Cerebellar cortex (tissue), 1 donor: ENCODE measurements around the gene UTP20.
A peak's percentile ranks its signal among the peaks of the same experiment; 100 is the strongest.
"Not testable (repeated sequence)": the region's sequence is repeated elsewhere in the genome, so short reads cannot be mapped to it uniquely, and the experiment has no call there.

Experiments
- DNase-seq: peaks from one replicate; pipeline ENCODE4 v3.0.0-alpha.2; 2015; ENCODE audit warnings: low spot score

Gene UTP20

GRCh38 chr12:101327051-101327450 is 47.1 kb downstream of the UTP20 start:
- DNase-seq = no peak

GRCh38 chr12:101327546-101327945 is 47.6 kb downstream of the UTP20 start:
- DNase-seq = no peak

- no peak for DNase-seq
Observed at GRCh38 chr12:101328917-101329316, 49.0 kb downstream of the UTP20 start.

- no peak for DNase-seq
Observed at GRCh38 chr12:101330631-101331030, 50.7 kb downstream of the UTP20 start.

GRCh38 chr12:101336437-101336836 is 56.5 kb downstream of the UTP20 start:
- DNase-seq = no peak

GRCh38 chr12:101338087-101338486 is 58.2 kb downstream of the UTP20 start:
- DNase-seq = no peak

- DNase-seq = no peak
Observed at GRCh38 chr12:101343893-101344292, 64.0 kb downstream of the UTP20 start.

- DNase-seq = no peak
Observed at GRCh38 chr12:101351682-101352081, 71.8 kb downstream of the UTP20 start.

- DNase-seq = no peak
Observed at GRCh38 chr12:101356794-101357193, 76.9 kb downstream of the UTP20 start.

GRCh38 chr12:101361455-101361854 is 81.5 kb downstream of the UTP20 start:
- DNase-seq = no peak

- no peak for DNase-seq
Observed at GRCh38 chr12:101368016-101368415, 88.1 kb downstream of the UTP20 start.

GRCh38 chr12:101372431-101372830 is 92.5 kb downstream of the UTP20 start:
- DNase-seq = no peak

- DNase-seq = no peak
Observed at GRCh38 chr12:101375573-101375972, 95.7 kb downstream of the UTP20 start.

- DNase-seq = no peak
Observed at GRCh38 chr12:101379149-101379548, 99.2 kb downstream of the UTP20 start.

GRCh38 chr12:101391181-101391580 is 111.3 kb downstream of the UTP20 start:
- DNase-seq = not testable (repeated sequence)

GRCh38 chr12:101407049-101407435 is 127.1 kb downstream of the UTP20 start:
- DNase-seq = peak; percentile 21

GRCh38 chr12:101407436-101408345 is 127.8 kb downstream of the UTP20 start, which contains the start of gene ARL1:
TSS of gene ARL1 (minus strand) at chr12:101407772. CDS start at chr12:101407645, 127 bp downstream.
- peak; percentile 86 for DNase-seq

GRCh38 chr12:101410169-101410568 is 130.3 kb downstream of the UTP20 start:
- not testable (repeated sequence) for DNase-seq

- peak; percentile 74 for DNase-seq
Observed at GRCh38 chr12:101414533-101415119, 134.7 kb downstream of the UTP20 start.

- no peak for DNase-seq
Observed at GRCh38 chr12:101415228-101415627, 135.3 kb downstream of the UTP20 start.

GRCh38 chr12:101422066-101422465 is 142.2 kb downstream of the UTP20 start:
- not testable (repeated sequence) for DNase-seq

- no peak for DNase-seq
Observed at GRCh38 chr12:101424620-101425019, 144.7 kb downstream of the UTP20 start.

GRCh38 chr12:101430456-101430855 is 150.6 kb downstream of the UTP20 start:
- no peak for DNase-seq
